HepG2 (cell line): ENCODE measurements around the gene TP63. TPM values are rescaled to one million over a fixed set of nuclear protein-coding genes. Genes with fewer than 3 reads are reported as not detected.

Experiments
- ATAC-seq: fragments of 200-7000 bp; cut with Tn5 transposase; 3 replicates; pipeline ENCODE4 v1.9.1; 2020; ENCODE audit warnings: mild to moderate bottlenecking, moderate library complexity
- BruUV-seq: library from RNA; stranded (reverse); fragments of 400-500 nt; replicated peaks from 2 replicates; lab custom pipeline; 2021; lab: Mats Ljungman, UMichigan
- CTCF ChIA-PET: fragments of 300-600 bp; formaldehyde crosslinking; extraction: SDS; loops from one replicate; lab custom pipeline; 2021; ENCODE audit warnings: low total read pairs, inconsistent platforms, low intra/inter-chr PET ratio; lab: Yijun Ruan, JAX
- POLR2A ChIA-PET: fragments of 350-600 bp; sonication (Branson Sonifier 250); formaldehyde crosslinking; loops from one replicate; lab custom pipeline; 2020; ENCODE audit warnings: antibody characterized with exemption, inconsistent platforms; lab: Yijun Ruan, JAX
- DNase-seq: peaks from one replicate; pipeline ENCODE4 v3.0.0-alpha.2; 2015; ENCODE audit warnings: low spot score
- FAIRE-seq: peaks from 3 replicates; lab custom pipeline; 2011; peaks lifted over from hg19 to GRCh38; lab: Jason Lieb, UNC
- H2AFZ ChIP-seq: one replicate; pipeline ENCODE4 v1.6.1; 2011; ENCODE audit warnings: low read length, inconsistent platforms
- H3K27ac ChIP-seq: fragments of 300-600 bp; 3 replicates; pipeline ENCODE4 v1.8.0; 2011; ENCODE audit warnings: mixed run types, mild to moderate bottlenecking, mixed read lengths, low read length, inconsistent platforms; ENCODE audit not compliant: insufficient read depth; ENCODE audit errors: extremely low read length
- H3K27me3 ChIP-seq, 2 experiments: fragments of 200-600 bp in 1 of 2; 2 replicates in 1 of 2; 3 replicates in 1 of 2; pipeline versions ENCODE4 v1.6.0 to v1.8.0; 2011; ENCODE audit warnings: low read length in 2 of 2, mild to moderate bottlenecking in 2 of 2, moderate library complexity in 2 of 2, inconsistent platforms in 1 of 2; ENCODE audit not compliant: insufficient read depth in 2 of 2, control insufficient read depth in 1 of 2
- H3K36me3 ChIP-seq, 2 experiments: fragments of 200-600 bp in 1 of 2; replicated peaks in 1 of 2; 2 replicates in 1 of 2; 3 replicates in 1 of 2; pipeline versions ENCODE4 v1.5.1 to v1.8.0; 2011; ENCODE audit warnings: low read length in 2 of 2, inconsistent platforms in 1 of 2; ENCODE audit not compliant: insufficient read depth in 2 of 2, control insufficient read depth in 1 of 2
- H3K4me1 ChIP-seq: 2 replicates; pipeline ENCODE4 v1.5.1; 2012; ENCODE audit warnings: low read length, inconsistent platforms; ENCODE audit not compliant: insufficient read depth
- H3K4me2 ChIP-seq: 2 replicates; pipeline ENCODE4 v1.6.0; 2011; ENCODE audit warnings: low read depth, low read length, inconsistent platforms
- H3K4me3 ChIP-seq, 3 experiments: fragments of 200-600 bp in 1 of 3; sonication (generic), shearing (Covaris generic) in 1 of 3; replicated peaks in 1 of 3; 2 replicates each; pipeline ENCODE4 v1.5.1; 2011 to 2016; ENCODE audit warnings: low read length in 3 of 3, inconsistent platforms in 2 of 3, low read depth in 2 of 3, mild to moderate bottlenecking in 2 of 3, control low read depth in 1 of 3, mixed read lengths in 1 of 3; ENCODE audit not compliant: insufficient read depth in 1 of 3
- H3K79me2 ChIP-seq: one replicate; pipeline ENCODE4 v1.6.1; 2011; ENCODE audit warnings: low read length, inconsistent platforms; ENCODE audit not compliant: insufficient read depth
- H3K9ac ChIP-seq: 2 replicates; pipeline ENCODE4 v1.6.0; 2011; ENCODE audit warnings: mild to moderate bottlenecking, low read depth, low read length, inconsistent platforms; ENCODE audit not compliant: insufficient read depth
- H3K9me3 ChIP-seq: 2 replicates; pipeline ENCODE4 v1.5.1; 2012; ENCODE audit warnings: mild to moderate bottlenecking, low read length
- H4K20me1 ChIP-seq: 2 replicates; pipeline ENCODE4 v1.6.0; 2011; ENCODE audit warnings: inconsistent platforms, mild to moderate bottlenecking, low read length, moderate library complexity; ENCODE audit not compliant: insufficient read depth
- CBX5 ChIP-seq: sonication (generic); formaldehyde crosslinking; IDR thresholded peaks from 2 replicates; pipeline ENCODE4 v1.4.0; 2020; ENCODE audit warnings: missing genetic modification reagents, borderline replicate concordance
- GFI1 ChIP-seq: sonication (generic); formaldehyde crosslinking; IDR thresholded peaks from 2 replicates; pipeline ENCODE4 v1.5.0; 2020; ENCODE audit warnings: missing genetic modification reagents, mild to moderate bottlenecking, borderline replicate concordance
- GRHL1 ChIP-seq: sonication (generic); formaldehyde crosslinking; conservative IDR thresholded peaks from 2 replicates; pipeline ENCODE4 v1.8.0; 2022; ENCODE audit warnings: missing genetic modification reagents
- JUNB ChIP-seq: sonication (generic); formaldehyde crosslinking; IDR thresholded peaks from 2 replicates; pipeline ENCODE4 v1.8.0; 2022; ENCODE audit warnings: missing genetic modification reagents, mild to moderate bottlenecking, borderline replicate concordance
- KAT8 ChIP-seq: IDR thresholded peaks from 2 replicates; pipeline ENCODE4 v1.6.1; 2016; ENCODE audit warnings: missing genetic modification reagents, missing compliant biosample characterization
- RELA ChIP-seq: sonication (generic); formaldehyde crosslinking; IDR thresholded peaks from 2 replicates; pipeline ENCODE4 v1.4.0; 2020; ENCODE audit warnings: missing genetic modification reagents
- SP1 ChIP-seq, 2 experiments: fragments of 450-650 bp in 1 of 2; sonication (generic) in 1 of 2; formaldehyde crosslinking in 1 of 2; IDR thresholded peaks; 2 replicates each; pipeline versions ENCODE4 v1.4.0 to v1.6.1; 2016 to 2020; ENCODE audit warnings: missing genetic modification reagents in 1 of 2
- ZMYM4 ChIP-seq: sonication (generic); formaldehyde crosslinking; IDR thresholded peaks from 2 replicates; pipeline ENCODE4 v1.8.1; 2023; ENCODE audit warnings: mild to moderate bottlenecking, missing genetic modification reagents
- ZNF235 ChIP-seq: sonication (generic); formaldehyde crosslinking; IDR thresholded peaks from 2 replicates; pipeline ENCODE4 v1.8.1; 2023; ENCODE audit warnings: mild to moderate bottlenecking, missing genetic modification reagents, borderline replicate concordance
- ZNF580 ChIP-seq: IDR thresholded peaks from 2 replicates; pipeline ENCODE4 v1.6.1; 2016; ENCODE audit warnings: low read depth, borderline replicate concordance
- ZNF629 ChIP-seq: sonication (generic); formaldehyde crosslinking; conservative IDR thresholded peaks from 2 replicates; pipeline ENCODE4 v1.5.0; 2020; ENCODE audit warnings: missing genetic modification reagents
- ZNF644 ChIP-seq: IDR thresholded peaks from 2 replicates; pipeline ENCODE4 v1.6.1; 2016; ENCODE audit warnings: low read depth
- ZNF672 ChIP-seq: sonication (generic); formaldehyde crosslinking; IDR thresholded peaks from 2 replicates; pipeline ENCODE4 v1.8.1; 2022; ENCODE audit warnings: missing genetic modification reagents
- ZNF678 ChIP-seq: sonication (generic); formaldehyde crosslinking; IDR thresholded peaks from 2 replicates; pipeline ENCODE4 v1.4.0; 2020; ENCODE audit warnings: mild to moderate bottlenecking, missing genetic modification reagents
- ZNF781 ChIP-seq: sonication (generic); formaldehyde crosslinking; IDR thresholded peaks from 2 replicates; pipeline ENCODE4 v1.5.1; 2020; ENCODE audit warnings: borderline replicate concordance, mild to moderate bottlenecking, missing genetic modification reagents; ENCODE audit errors: not compliant biosample characterization
- ZNF878 ChIP-seq: sonication (generic); formaldehyde crosslinking; IDR thresholded peaks from 2 replicates; pipeline ENCODE4 v1.8.1; 2023; ENCODE audit warnings: mild to moderate bottlenecking, missing genetic modification reagents, moderate library complexity
- WGBS: methylation state at CpG from one replicate; pipeline ENCODE4 v1.1.6; 2017; ENCODE audit warnings: low lambda C conversion rate; 5-methylcytosine and 5-hydroxymethylcytosine counted together
- in situ Hi-C: cut with HindIII; loops from 2 replicates; pipeline ENCODE4 v1.10.0; 2017; ENCODE audit warnings: low pct_unique_long_range_greater_than_20kb; ENCODE audit not compliant: extremely low pct_ligation_motif_present
- intact Hi-C: fragments of 100-400 bp; cut with micrococcal nuclease; formaldehyde crosslinking; loops from one replicate; pipeline ENCODE4 v1.10.0; 2022; ENCODE audit not compliant: unreplicated experiment
- polyA plus RNA-seq, 8 experiments: library from polyadenylated mRNA; depleted of rRNA in 3 of 8; stranded (reverse) in 7 of 8; unstranded in 1 of 8; fragments of >200 nt; fragmentation: Illumina TruSeq in 4 of 8; extraction: Trizol in 4 of 8; gene quantifications; 2 replicates each; pipeline versions ENCODE4 v1.2.1 to v1.2.3, GENCODE V29; 2011 to 2016; ENCODE audit warnings: low read depth in 4 of 8, missing spikeins in 1 of 8, mixed read lengths in 1 of 8; ENCODE audit not compliant: insufficient read depth in 1 of 8
- total RNA-seq, 5 experiments: library from RNA; depleted of rRNA; stranded (reverse); fragments of >200 nt; fragmentation: Illumina TruSeq; extraction: Trizol; gene quantifications; 2 replicates each; pipeline ENCODE4 v1.2.3, GENCODE V29; 2016; ENCODE audit warnings: low read depth in 1 of 5
- TF ChIP-seq, protein P1 (sequence below): sonication (generic); formaldehyde crosslinking; IDR thresholded peaks from 2 replicates; pipeline ENCODE4 v1.5.0; 2020; ENCODE audit warnings: mild to moderate bottlenecking, missing genetic modification reagents, borderline replicate concordance

The TP63 gene
- total and polyA plus RNA-seq, 2 of the 13 experiments (the other 11 are each of a cell fraction or from before 2014, with no cell fraction given), result not detected

DNA sequence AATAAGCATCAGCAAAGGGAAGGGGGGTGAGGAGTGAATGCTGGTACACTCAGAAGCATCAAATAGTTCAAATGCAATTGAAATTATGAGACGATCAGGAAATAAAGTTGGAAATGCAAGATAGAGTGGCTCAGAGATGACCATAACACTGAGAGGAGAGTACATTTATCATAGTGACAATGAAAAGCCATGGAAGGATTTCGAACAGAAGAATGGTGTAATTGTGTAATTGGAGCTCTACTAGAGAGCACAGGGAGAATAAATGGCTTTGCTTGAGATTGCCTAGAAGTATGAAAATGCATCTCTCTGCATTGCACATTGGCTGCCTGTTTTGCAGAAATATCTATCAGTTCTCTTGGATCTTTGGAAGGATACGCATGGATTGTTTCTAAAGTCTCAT is 163.3 kb downstream of the TP63 start:
- Histone ChIP-seq H3K36me3 (no peaks in the 10 kb centered on the region), H3K27ac (no peak overlapping the region), H3K27me3 (no peaks in the 10 kb centered on the region), H3K79me2 (no peaks in the 10 kb centered on the region), H3K4me1 (no peaks in the 10 kb centered on the region), H4K20me1 (no peaks in the 10 kb centered on the region), H2AFZ (no peak overlapping the region), H3K4me2 (no peak overlapping the region), H3K9ac (no peak overlapping the region), H3K4me3 (no peak overlapping the region), H3K9me3 (no peaks in the 10 kb centered on the region)
- intact Hi-C loops, result no loop called here
- BruUV-seq, result no TSS peak
- ATAC-seq (no peak), DNase-seq (no peak), FAIRE-seq (no peak)
- in situ Hi-C loops, result no loop called here
- POLR2A ChIA-PET, result no interaction called here
- CTCF ChIA-PET, result no interaction called here
- 4% methylated on average over 3 of the region's 3 CpGs for WGBS
- TF ChIP-seq GFI1, result no peak
- no peak for TF ChIP-seq JUNB
- TF ChIP-seq ZNF629 (CRISPR knock-in tag), result no peak
- TF ChIP-seq, protein P1, sequence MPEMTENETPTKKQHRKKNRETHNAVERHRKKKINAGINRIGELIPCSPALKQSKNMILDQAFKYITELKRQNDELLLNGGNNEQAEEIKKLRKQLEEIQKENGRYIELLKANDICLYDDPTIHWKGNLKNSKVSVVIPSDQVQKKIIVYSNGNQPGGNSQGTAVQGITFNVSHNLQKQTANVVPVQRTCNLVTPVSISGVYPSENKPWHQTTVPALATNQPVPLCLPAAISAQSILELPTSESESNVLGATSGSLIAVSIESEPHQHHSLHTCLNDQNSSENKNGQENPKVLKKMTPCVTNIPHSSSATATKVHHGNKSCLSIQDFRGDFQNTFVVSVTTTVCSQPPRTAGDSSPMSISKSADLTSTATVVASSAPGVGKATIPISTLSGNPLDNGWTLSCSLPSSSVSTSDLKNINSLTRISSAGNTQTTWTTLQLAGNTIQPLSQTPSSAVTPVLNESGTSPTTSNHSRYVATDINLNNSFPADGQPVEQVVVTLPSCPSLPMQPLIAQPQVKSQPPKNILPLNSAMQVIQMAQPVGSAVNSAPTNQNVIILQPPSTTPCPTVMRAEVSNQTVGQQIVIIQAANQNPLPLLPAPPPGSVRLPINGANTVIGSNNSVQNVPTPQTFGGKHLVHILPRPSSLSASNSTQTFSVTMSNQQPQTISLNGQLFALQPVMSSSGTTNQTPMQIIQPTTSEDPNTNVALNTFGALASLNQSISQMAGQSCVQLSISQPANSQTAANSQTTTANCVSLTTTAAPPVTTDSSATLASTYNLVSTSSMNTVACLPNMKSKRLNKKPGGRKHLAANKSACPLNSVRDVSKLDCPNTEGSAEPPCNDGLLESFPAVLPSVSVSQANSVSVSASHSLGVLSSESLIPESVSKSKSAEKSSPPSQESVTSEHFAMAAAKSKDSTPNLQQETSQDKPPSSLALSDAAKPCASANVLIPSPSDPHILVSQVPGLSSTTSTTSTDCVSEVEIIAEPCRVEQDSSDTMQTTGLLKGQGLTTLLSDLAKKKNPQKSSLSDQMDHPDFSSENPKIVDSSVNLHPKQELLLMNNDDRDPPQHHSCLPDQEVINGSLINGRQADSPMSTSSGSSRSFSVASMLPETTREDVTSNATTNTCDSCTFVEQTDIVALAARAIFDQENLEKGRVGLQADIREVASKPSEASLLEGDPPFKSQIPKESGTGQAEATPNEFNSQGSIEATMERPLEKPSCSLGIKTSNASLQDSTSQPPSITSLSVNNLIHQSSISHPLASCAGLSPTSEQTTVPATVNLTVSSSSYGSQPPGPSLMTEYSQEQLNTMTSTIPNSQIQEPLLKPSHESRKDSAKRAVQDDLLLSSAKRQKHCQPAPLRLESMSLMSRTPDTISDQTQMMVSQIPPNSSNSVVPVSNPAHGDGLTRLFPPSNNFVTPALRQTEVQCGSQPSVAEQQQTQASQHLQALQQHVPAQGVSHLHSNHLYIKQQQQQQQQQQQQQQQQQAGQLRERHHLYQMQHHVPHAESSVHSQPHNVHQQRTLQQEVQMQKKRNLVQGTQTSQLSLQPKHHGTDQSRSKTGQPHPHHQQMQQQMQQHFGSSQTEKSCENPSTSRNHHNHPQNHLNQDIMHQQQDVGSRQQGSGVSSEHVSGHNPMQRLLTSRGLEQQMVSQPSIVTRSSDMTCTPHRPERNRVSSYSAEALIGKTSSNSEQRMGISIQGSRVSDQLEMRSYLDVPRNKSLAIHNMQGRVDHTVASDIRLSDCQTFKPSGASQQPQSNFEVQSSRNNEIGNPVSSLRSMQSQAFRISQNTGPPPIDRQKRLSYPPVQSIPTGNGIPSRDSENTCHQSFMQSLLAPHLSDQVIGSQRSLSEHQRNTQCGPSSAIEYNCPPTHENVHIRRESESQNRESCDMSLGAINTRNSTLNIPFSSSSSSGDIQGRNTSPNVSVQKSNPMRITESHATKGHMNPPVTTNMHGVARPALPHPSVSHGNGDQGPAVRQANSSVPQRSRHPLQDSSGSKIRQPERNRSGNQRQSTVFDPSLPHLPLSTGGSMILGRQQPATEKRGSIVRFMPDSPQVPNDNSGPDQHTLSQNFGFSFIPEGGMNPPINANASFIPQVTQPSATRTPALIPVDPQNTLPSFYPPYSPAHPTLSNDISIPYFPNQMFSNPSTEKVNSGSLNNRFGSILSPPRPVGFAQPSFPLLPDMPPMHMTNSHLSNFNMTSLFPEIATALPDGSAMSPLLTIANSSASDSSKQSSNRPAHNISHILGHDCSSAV (CRISPR knock-in tag), result no peak
- no peak for TF ChIP-seq ZNF781 (CRISPR knock-in tag)
- no peak for TF ChIP-seq ZNF644
- no peak for TF ChIP-seq GRHL1 (CRISPR knock-in tag)
- no peak for TF ChIP-seq ZNF678 (CRISPR knock-in tag)
- TF ChIP-seq ZNF672 (CRISPR knock-in tag), result no peak
- TF ChIP-seq ZMYM4 (CRISPR knock-in tag), result no peak
- no peak for TF ChIP-seq ZNF235
- no peak for TF ChIP-seq RELA (CRISPR knock-in tag)
- TF ChIP-seq KAT8 (CRISPR knock-in tag), result no peak
- TF ChIP-seq CBX5 (CRISPR knock-in tag), result no peak
- TF ChIP-seq ZNF580 (CRISPR knock-in tag), result no peak
- TF ChIP-seq ZNF878 (CRISPR knock-in tag), result no peak
- TF ChIP-seq SP1 (IDR thresholded peaks at IDR 0.05), result no peak
- TF ChIP-seq SP1 (CRISPR knock-in tag; IDR thresholded peaks at IDR 0.05), result no peak
